Activated gamma-delta T cell (primary cell): ENCODE measurements around the gene RORB.

Experiments used
- DNase-seq: peaks from one replicate; lab custom pipeline; 2025; lab: John Stamatoyannopoulos, UW

The RORB gene

GRCh38 chr9:74719306-74719705 is 222.2 kb downstream of the RORB start:
- DNase-seq, result no peak

GRCh38 chr9:74721696-74722660 is 224.8 kb downstream of the RORB start:
- no peak for DNase-seq

GRCh38 chr9:74724317-74724716 is 227.2 kb downstream of the RORB start:
- no peak for DNase-seq

GRCh38 chr9:74726581-74726980 is 229.4 kb downstream of the RORB start:
- no peak for DNase-seq

GRCh38 chr9:74728176-74728575 is 231.0 kb downstream of the RORB start:
- DNase-seq, result no peak

GRCh38 chr9:74729136-74729695 is 232.1 kb downstream of the RORB start:
- DNase-seq, result no peak

- DNase-seq, result no peak
Observed at GRCh38 chr9:74735761-74736160, 238.6 kb downstream of the RORB start.

GRCh38 chr9:74736646-74737045 is 239.5 kb downstream of the RORB start:
- DNase-seq, result no peak

GRCh38 chr9:74742191-74742790 is 245.2 kb downstream of the RORB start:
- no peak for DNase-seq
